Epithelial cell of prostate (primary cell): ENCODE data around the gene SLC25A44.
A peak's percentile ranks its signal among the peaks of the same experiment; 100 is the strongest.
"Not testable (repeated sequence)": the region's sequence is repeated elsewhere in the genome, so short reads cannot be mapped to it uniquely, and the experiment has no call there.

ENCODE experiments used
- DNase-seq: peaks from one replicate; pipeline ENCODE4 v3.0.0-alpha.2; 2011; ENCODE audit warnings: low read depth, low spot score
- H3K27ac ChIP-seq: fragments of 450-650 bp; 2 replicates; pipeline ENCODE4 v1.5.1; 2017; ENCODE audit warnings: mild to moderate bottlenecking

The SLC25A44 gene

DNA sequence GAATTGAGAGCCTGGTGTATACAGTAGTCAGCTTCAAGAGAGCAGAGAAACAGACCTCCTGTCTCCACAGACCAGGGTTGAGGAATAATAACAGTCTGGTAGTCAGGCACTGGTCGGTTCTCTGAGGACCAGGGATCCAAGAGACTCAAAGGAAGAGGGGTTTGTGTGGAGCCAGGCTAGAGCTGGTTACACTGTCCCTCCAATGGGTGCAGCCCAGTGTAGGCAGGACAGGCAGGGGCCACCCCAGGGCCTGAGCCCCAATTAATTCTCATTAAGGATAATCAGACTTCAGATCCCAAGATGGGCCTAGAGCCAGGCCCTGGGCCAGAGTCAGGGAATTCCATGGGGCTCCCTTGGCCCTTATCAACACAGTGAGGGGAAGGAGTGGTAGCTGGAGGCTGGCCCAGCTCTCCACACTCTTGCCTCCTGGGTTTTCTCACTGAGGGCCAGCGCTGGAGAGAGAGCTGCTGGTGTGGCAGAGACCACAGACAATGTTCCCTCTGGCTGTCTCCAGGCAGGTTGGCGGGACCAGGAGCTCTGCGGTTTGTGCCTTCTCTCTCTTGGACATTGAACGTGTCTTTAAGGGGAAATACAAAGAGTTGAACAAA, 31.4 kb upstream of the SLC25A44 start:
- no peak overlapping the region for H3K27ac ChIP-seq
- no peak for DNase-seq

DNA sequence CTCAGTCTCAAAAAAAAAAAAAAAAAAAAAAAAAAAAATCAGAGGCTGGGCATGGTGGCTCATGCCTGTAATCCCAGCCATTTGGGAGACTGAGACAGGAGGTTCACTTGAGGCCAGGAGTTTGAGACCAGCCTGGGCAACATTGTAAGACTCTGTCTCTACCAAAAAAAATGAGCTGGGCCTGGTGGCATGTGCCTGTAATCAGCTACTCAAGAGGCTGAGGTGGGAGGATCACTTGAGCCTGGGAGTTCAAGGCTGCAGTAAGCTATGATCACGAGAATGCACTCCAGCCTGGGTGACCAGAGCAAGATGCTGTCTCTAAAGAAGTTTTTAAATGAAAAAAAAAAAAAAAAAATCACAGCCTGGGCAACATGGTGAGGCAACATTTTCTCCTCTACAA, 30.2 kb upstream of the SLC25A44 start:
- DNase-seq = no peak
- H3K27ac ChIP-seq = no peak overlapping the region

DNA sequence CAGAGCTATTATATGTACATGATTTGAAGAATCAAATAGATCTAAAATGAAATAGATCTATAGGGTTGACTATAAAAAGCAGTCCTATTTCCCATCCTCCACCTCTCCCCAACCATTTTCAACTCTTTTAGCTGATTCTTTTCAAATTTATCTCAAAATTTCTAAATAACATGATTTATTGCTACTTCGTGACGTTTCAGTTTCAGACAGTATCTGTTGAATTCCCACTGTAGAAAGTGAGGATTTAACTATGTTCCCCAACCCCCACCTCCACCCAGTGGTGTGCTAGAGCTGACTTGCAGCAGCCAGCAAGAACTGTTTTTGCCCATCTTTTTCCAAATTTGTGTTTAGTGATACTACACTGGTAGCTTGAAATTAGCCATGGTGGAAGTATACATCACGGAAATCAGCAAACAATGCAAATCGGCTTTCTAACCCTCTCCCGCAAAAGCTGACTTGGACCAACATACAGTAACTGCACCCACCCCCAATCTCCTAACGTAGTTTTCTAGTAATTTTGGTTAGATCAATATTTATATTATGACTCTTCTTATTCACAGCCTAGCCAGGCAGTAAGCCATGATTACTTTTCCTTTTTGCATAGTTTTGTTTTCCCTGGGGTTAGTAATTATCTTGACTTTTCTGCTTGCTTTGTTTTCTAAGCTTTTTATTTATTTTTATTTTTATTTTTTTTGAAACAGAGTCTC, 29.6 kb upstream of the SLC25A44 start:
- no peak for DNase-seq
- no peak overlapping the region for H3K27ac ChIP-seq

DNA sequence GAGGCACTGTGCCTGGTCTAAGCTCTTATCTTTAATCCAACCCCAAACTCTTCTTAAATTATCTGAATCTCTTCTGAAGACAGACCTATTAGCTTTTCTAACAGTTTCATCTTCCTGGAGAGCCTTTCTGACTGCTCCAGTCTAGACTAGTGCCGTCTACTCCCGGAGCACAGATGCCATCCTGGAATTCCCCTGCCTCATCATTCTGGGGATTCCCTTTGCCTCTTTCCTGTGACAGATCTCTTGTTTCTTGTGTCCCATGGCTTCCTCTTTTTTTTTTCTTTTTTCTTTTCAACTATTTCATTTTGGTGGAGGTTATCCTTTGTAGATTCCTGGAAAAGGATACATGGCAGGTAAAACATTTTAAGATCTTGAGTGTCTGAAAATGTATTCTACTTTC, 28.8 kb upstream of the SLC25A44 start:
- H3K27ac ChIP-seq = no peak overlapping the region
- DNase-seq = no peak

DNA sequence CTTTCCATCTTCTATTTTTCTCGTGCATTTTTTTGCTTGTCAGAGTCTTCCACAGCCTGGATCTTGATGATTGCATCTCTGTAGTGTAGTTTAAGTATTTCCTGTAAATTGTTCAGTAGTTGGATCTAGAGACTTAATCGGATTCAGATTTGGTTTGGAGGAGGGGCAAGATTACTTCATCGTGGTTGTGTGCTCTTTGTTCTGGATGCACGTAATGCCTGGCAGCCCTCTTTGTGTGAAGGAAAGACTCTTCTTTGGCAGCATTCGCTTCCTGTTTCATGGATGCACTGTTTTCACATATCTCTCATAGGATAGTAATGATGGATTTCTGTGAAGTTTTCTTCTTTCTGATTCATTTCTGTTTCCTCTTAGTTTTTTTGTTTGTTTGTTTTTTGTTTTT, 26.4 kb upstream of the SLC25A44 start:
- DNase-seq = no peak
- H3K27ac ChIP-seq = no peak overlapping the region

DNA sequence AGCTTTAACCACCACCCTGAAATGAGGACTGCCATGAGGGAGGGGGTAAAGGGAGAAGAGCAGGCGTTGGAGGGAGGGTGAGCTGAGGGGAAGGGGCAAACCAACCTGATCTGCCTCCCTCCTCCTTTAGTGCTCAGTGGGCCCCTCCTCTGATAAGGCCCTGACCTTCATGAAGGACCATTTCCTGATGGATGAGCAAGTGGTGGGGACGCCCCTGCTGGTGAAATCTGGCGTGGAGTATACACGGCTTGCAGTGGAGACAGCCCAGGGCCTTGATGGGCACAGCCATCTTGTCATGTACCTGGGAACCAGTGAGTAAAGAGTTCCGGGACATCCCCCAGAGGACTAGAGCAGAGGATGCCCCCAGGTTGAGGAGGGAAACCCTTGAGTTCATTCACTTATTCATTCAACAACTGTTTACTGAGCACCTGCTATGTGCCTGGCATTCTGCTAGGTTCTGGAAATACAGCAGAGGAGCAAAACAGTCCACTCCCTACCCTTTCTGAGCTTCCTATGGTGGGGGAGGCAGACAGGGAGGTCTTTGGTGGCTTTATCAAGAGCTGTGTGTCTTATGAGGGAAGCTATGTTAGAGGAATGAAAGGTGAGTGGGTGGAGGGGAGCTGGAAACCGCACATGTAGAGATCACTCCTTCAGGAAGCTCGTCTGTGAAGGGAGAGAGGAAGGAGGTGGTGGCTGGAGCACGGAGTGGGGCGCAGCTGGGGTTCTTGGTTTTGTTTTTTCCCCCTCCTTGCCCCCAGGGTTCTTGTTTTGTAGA, 21.0 kb upstream of the SLC25A44 start:
- no peak overlapping the region for H3K27ac ChIP-seq
- no peak for DNase-seq

DNA sequence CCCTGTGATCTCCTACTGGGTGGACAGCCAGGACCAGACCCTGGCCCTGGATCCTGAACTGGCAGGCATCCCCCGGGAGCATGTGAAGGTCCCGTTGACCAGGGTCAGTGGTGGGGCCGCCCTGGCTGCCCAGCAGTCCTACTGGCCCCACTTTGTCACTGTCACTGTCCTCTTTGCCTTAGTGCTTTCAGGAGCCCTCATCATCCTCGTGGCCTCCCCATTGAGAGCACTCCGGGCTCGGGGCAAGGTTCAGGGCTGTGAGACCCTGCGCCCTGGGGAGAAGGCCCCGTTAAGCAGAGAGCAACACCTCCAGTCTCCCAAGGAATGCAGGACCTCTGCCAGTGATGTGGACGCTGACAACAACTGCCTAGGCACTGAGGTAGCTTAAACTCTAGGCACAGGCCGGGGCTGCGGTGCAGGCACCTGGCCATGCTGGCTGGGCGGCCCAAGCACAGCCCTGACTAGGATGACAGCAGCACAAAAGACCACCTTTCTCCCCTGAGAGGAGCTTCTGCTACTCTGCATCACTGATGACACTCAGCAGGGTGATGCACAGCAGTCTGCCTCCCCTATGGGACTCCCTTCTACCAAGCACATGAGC, 17.2 kb upstream of the SLC25A44 start:
- H3K27ac ChIP-seq = no peak overlapping the region
- no peak for DNase-seq

DNA sequence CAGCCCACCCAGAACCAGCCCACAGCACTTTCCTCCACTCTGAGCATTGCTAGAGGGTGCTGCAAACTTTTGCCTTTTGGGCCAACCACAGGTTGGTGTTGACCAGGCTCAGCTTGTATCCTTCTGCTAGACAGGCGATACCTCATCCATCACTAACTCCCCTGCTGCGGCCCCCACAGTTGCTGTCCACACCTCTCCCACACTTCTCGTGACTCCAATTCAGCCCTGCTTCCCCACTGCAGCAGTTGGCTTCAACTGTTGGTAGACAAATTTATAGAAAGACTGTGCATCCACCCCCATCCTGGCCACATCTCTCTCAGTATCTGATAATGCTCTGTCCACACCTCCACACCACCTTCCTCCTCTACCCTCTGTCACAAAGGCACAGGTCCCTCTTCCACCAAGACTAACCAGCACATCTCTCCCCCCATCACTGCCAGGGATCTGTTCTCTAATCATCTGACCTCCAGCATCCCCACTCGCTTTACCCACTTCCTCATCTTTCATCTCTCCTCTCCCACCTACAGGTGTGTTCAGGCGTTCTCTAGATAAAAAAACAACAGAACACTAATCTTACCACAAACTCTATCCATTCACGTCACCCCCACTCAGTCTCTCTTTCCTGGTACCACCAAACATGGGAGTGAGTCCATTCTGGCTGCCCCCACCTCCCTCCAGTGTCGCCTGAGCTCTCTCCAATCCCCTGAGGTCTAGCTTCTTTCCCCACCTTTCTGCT, 15.8 kb upstream of the SLC25A44 start:
- no peak for DNase-seq
- peak overlapping the region; percentile 78 for H3K27ac ChIP-seq

DNA sequence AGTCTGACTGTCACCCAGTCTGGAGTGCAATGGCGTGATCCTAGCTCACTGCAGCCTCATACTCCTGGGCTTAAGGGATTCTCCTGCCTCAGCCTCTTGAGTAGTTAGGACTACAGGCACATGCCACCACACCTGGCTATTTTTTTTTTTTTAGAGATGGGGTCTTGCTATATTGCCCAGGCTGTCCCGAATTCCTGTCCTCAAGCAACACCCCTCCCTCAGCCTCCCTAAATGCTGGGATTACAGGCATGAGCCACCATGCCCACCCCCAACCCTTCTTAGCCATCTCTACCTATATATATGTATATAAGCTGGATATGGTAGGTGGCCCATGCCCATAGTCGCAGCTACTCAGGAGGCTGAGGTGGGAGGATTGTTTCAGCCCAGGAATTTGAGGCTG, 13.4 kb upstream of the SLC25A44 start:
- no peak for DNase-seq
- H3K27ac ChIP-seq = peak overlapping the region; percentile 78

DNA sequence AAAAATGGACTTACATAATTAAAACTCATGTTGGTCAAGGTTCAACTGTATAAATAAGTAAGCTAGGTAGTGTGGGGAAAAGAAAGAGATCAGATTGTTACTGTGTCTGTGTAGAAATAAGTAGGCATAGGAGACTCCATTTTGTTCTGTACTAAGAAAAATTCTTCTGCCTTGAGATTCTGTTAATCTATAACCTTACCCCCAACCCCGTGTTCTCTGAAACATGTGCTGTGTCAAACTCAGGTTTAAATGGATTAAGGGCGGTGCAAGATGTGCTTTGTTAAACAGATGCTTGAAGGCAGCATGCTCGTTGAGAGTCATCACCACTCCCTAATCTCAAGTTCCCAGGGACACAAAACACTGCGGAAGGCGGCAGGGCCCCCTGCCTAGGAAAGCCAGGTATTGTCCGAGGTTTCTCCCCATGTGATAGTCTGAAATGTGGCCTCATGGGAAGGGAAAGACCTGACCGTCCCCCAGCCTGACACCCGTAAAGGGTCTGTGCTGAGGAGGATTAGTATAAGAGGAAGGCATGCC, 12.4 kb upstream of the SLC25A44 start:
- H3K27ac ChIP-seq = peak overlapping the region; percentile 10
- not testable (repeated sequence) for DNase-seq

DNA sequence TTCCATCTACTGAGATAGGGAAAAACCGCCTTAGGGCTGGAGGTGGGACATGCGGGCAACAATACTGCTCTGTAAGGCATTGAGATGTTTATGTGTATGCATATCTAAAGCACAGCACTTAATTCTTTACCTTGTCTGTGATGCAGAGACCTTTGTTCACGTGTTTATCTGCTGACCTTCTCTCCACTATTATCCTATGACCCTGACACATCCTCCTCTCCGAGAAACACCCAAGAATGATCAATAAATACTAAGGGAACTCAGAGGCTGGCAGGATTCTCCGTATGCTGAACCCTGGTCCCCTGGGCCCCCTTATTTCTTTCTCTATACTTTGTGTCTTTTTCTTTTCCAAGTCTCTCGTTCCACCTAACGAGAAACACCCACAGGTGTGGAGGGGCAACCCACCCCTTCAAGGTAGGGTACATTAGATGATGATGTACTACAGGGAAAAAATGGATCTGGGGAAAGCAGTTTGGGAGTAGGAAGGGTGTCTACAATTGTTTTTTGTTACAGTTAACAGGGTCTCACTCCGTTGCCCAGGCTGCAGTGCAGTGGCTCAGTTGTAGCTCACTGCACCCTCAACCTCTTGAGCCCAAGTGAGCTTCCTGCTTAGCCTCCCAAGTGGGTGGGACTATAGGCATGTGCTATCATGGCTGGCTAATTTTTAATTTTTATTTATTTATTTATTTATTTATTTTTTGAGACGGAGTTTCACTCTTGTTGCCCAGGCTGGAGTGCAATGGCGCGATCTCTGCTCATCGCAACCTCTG, 11.7 kb upstream of the SLC25A44 start:
- DNase-seq, H3K27ac ChIP-seq: not testable (repeated sequence)

DNA sequence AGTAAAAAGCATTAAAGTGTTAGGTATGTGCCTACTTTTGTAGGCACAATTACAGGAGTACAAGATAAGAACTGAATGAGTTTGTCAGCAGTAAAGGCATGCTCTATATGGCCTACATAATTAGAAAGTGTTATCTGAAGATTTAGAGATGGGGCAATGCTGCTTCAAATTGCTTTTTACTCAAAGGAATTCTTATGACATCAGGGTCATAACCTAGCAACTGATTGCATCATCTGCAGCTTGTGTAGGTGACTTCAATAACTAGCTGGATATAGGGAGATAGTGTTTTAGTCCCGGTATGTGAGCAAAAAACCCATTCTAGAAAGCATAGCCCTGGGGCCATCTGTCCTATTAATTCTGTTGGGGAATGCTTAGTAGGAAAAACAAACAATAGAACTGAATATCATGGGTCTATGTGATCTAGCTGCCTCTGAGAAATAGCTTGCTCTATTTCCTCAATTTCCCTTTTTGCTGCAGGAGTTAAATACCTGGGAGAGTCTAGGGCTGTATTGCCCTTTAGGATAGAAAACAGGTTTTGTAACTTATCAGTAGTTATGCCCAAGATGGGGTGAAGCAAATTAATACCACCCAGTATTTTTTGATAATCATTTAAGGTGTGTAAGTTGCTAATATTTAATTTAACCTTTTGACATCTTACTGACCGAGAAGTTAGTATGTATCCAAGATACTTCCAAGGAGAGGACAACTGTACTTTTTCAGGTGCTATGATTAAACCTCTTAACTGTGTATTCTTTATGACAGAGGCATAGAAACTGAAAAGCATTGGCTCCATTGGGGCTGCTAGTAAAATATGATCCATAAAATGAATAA, 7.3 kb upstream of the SLC25A44 start:
- not testable (repeated sequence) for DNase-seq, H3K27ac ChIP-seq

DNA sequence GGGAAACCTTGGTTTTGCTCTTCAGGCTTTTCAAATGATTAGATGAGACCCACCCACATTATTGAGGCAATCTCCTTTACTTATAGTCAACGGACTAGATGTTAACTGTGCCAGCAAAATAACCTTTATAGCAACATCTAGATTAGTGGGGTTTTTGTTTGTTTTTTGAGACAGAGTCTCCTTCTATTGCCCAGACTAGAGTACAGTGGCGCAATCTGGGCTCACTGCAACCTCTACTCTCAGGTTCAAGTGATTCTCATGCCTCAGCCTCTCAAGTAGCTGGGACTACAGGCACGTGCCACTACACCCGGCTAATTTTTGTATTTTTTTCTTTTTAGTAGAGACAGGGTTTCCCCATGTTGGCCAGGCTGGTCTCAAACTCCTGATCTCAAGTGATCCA, 3.6 kb upstream of the SLC25A44 start:
- DNase-seq, H3K27ac ChIP-seq: not testable (repeated sequence)

DNA sequence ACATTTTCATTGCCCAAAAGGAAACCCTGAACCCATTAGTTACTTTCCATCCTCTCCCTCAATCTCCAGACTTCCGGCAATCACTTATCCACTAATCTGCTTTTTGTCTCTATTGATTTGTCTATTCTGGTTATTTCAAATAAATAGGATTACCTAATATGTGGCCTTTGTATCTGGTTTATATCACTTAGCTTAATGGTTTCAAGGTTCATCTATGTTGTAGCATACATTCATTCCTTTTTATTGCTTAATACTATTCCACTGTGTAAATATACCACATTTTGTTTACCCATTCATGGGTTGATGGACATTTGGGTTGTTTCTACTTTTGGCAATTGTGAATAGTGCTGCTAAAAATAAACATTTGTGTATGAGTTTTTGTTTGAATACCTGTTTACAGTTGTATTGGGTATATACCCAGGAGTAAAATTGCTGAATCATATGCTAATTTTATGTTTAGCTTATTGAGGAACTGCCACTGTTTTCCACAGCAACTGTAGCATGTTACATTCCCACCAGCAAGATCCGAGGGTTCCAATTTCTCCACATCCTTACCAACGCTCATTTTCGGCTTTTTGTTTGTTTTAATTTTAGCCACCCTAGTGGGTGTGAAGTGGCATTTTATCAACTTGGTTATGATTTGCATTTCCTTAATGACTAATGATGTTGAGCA, 2.5 kb upstream of the SLC25A44 start:
- H3K27ac ChIP-seq = no peak overlapping the region
- no peak for DNase-seq

DNA sequence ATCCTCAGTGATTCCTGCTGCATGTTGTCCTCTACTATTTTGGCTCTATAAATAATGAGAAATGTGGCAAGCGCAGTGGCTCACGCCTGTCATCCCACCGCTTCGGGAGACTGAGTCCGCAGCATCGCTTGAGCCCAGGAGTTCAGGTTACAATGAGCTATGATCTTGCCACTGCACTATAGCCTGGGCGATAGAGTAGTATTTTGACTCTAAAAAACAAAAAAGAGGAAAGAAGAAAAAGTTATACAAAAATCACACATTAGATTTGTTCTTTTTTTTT, 756 bp upstream of the SLC25A44 start:
- peak overlapping the region; percentile 61 for H3K27ac ChIP-seq
- no peak for DNase-seq

DNA sequence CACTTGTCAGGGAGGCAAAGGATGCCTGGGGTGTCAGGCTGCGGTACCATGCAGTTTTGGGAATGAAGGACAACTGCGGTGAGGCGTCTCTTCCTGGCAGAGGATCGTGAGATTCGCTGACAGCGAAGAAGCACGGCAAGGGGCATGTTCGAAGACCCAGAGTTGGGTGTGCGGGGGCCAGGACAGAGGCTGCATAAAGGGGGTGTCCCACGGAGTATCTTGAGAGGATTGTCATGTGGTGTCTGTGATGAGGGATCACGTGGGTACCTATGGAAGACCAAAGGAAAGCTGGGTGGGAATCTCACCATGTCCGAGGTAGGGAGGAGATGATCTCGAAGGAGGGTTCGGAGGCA, 372 bp downstream of the SLC25A44 start:
- peak overlapping the region; percentile 61 for H3K27ac ChIP-seq
- DNase-seq = no peak

DNA sequence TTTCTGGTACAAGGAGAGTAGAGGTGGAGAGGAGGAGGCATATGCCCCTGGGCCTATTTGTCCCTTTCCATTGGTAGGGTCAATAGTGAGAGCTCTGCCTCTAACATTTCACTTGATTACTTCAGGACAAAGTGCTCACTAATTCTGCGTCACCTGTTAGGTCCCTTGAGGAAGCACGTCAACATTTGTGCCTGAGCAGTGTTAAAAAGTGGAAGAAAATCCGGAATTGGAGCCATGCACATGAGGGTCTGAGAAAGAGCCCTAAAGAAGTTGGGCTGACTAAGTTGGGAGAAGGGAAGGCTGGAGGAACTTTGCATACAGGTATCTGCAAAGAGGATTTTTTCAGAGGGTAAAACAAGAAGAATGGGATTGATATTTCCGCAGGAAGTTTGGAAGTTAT, 1.9 kb downstream of the SLC25A44 start:
- no peak for DNase-seq
- H3K27ac ChIP-seq = no peak overlapping the region

DNA sequence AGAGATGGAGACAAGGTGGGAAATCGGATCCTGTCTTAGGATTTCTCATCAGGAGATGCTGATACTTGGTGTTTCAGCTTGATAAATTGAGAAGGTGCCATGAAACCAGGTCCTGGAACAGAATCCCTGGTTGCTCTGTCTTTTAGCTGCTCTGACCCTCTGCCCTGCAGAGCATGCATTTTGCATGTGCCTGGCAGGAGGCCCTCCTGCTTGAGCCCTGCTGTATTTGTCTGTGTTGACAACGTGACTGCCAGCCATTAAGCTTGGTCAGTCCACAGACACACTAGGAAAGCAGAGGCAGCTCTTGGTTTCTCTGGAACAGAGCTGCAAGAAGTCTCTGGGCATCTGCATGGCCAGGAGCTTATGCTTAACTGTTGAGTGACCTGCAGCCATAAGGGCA, 2.5 kb downstream of the SLC25A44 start:
- H3K27ac ChIP-seq = no peak overlapping the region
- DNase-seq = no peak
